ENCODE results near the gene SDF4.

The SDF4 gene

DNA sequence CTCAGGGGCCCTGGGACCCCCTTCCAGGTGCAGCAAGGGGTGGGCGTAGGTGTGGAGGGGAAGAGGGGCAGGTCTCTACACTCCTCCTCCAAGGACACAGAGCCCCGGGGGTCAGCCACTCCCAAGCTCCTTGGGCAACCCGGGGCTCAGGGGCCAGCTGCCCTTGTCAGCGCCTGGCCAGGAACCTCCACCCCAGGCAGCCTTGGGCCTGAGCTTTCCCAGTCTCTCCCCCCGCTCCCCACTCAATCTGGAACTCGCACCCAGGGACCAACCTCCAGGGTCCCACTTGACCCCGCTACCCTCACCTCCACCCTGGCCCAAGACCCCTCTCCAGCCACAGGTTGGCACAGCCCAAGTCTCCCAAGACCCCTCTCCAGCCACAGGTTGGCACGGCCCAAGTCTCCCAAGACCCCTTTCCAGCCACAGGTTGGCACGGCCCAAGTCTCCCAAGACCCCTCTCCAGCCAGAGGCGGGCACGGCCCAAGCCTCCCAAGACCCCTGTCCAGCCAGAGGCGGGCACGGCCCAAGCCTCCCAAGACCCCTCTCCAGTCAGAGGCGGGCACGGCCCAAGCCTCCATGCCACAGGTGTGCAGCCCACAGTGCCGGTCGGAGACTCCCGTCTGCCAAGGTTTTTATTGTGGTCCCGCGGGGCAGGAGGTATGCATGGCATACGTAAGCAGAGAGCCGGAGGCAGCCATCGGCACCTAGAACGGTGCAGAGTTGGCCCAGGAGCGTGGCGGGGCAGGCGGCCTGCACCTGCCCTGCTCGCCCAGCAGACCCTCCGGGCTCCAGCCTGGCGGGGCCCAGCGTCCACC lies 20.9 kb downstream of the SDF4 start:
- DNase-seq, result no peak

DNA sequence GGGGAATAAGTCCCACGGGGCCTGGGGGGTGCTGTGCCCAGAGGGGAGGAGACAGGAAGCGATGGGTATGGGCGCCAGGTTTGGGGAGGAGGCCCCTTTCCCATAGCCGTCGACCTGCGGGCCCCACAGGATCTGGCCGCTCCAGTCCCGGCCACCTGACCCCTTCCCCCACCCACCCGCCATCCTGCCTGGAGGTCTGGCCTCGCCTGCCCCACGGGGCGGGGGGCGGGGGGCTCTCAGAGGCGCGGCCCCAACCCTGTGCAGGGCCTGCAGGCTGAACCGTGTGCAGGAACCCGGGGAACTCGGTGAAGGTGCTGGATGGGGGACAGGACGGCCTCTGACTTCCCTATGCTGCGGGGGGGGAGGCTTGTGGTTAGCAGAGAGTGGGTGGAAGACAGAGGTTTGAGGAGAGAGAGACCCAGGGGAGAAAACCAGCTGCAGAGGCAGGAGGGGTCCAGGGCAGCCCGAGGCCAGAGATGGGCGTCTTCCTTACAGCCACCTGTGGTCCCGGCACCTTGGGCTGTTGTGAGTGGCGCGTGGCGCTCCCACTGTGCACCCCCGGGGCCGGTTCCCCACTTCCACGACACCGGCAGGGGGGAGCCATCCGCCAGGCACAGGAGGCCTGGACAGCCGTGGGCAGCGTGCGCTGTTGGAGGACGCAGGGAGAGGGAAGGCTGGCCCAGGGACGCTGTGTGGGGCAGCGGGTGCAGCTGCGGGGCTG lies 22.9 kb downstream of the SDF4 start:
- DNase-seq, result no peak

DNA sequence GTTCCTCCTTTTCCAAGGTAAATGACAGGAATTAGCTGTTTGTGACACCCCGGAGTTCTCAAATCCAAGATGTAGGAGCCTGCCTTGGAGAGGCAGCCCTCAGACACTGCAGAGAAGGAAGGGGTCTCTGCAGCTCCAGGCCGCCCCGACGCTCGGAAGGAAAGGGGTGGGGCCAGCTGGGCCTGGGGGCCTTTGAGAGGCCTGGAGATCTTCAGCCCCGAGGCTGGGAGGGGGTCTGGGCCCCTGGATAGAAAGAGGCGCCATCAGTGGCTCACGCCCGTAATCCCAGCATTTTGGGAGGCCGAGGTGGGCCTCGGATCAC lies 24.3 kb downstream of the SDF4 start:
- DNase-seq, result no peak

DNA sequence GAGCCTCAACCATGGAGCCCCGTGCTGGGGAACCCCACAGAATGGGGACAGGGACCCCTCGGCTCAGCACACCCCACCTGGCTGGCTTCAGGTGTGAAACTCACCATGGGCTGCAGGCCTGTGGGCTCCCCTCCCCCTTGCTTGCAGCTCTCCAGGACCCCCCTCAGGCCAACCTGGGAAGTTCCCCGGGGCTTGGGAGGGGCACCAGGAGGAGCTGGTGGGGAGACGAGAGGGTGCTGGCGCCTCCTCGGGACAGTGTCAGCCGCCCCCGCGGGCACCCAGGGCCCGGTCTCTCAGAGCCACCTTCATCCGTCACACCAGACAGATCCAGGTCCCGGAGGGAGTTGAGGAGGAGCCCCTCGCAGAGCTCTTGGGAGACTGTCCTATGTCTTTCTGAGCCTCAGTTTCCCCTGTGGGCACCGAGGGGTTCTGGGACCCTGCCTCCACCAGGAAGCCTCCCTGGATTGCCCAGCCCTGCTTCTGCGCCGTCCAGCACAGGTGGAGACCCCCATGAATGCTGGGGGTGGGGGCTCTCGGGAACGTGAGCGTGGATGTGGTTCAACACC lies 24.8 kb downstream of the SDF4 start:
- no peak for DNase-seq

DNA sequence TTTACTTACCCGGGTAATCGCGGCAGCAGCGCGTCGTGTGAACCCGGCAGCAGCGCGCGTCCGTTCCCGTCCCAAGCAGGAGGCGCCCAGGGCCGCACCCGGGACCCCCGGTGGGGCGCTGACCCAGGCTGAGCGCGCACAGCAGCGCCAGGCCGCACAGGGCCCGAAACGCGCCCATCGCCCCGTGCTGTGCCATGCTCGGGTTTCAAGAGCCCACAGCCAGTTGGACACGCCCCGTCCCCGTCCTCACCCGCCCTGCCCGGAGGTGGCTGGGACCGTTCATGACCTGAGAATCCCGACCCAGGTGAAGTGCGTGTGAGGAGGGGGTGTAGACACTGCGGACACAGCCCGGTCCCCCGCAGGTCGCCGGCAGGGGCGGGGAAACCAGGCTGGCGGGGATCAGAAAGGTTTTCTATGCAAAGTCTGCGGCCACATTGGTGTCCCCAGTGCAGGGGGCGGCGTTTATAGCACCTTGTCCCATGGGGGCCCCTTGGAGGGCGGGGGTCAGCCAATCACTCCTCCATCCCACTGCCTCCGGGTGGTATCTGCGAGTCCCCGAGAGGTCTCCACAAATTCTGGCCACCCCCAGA lies 25.3 kb downstream of the SDF4 start, which contains the start of gene TNFRSF18:
Gene TNFRSF18 (minus strand): TSS at position 217 of the 590 bp plus-strand sequence. CDS start 21 bp downstream, at position 196.
- no peak for DNase-seq

DNA sequence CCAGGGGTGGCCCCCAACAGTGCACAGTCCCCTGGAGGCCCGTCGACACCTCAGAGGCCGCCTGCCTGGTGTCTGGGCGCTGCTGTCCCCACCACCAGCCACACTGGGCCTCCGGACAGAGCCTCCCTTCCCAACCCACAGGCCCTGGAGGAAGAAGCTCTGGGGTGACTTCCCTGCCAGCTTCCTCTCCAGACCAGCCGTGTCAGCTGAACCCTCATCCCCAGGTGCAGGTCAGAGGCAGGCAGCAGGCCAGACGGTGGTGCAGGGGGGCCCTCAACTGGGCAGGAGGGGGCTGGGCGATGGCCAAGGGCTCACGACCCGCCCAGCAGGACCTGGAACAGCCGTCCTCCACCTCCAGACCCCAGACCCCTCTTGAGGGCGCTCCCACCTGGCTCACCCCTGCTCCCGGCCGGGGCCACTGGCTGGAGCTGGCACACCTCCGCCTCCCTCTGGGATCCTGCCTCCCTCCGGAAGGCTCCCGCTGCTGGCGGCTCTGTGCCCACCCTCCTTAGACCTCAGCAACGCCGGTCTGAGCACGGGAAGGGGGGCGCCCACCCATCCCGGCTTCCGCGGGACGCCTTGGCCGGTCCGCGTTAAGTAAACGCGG lies 25.9 kb downstream of the SDF4 start:
- DNase-seq, result no peak

DNA sequence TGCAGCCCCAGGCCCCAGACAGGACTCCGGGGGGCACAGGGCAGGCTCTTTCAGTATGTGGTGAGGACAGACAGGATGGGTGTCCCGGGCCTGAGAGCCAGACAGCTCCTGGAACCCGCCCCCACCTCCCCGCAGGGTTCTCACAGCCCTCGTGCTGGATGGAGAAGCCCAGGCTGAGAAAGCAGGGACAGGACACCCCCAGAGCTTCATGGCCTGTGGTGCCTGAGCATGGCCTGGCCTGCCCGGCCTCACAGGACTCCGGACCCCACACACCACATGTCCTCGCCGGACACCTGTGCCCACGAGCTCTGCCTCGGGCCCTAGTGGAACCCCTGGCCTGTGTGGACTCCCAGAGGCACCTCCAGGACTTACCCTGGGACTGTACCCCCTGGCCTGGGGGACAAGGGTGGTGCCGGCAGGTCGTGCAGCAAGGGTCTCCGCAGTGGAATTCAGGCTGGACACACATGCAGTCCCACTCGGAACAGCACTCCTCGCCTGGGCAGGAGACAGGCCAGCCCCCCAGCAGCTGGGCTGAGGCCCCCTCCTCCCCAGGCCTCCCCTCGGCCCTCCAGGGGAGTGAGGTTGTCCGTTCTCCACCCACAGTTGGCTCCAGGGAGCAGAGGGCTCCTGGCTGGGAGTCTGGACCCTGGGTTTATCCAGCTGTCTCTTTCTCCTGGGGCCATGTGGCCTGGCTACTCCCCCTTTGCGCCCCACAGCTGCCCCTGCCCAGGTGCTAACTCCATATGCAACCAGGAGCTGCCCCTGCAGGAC lies 26.6 kb downstream of the SDF4 start:
- no peak for DNase-seq

DNA sequence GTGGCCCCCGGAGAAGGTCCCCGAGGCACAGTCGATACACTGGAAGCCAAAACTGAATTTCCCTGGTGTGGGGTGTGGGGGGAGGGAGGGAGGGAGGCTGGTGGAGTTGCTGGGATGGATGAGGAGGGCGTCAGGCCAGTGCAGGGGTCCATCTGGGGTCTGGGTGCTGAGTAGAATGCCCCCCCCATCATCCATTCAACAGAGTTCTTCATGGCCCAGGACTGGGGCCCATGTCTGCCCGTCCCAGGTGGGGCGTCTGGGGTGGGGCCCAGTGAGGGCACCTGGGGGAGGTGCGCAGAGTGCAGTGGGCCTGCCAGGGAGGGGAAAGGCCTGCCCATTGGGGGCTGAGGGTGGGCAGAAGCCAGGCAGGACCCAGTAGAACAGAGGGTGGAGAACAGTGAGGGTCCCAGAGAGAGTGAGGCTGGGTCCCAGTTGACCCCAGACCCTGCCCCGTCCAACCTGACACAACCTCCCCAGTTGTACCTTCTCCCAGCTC lies 27.3 kb downstream of the SDF4 start:
- DNase-seq, result no peak

DNA sequence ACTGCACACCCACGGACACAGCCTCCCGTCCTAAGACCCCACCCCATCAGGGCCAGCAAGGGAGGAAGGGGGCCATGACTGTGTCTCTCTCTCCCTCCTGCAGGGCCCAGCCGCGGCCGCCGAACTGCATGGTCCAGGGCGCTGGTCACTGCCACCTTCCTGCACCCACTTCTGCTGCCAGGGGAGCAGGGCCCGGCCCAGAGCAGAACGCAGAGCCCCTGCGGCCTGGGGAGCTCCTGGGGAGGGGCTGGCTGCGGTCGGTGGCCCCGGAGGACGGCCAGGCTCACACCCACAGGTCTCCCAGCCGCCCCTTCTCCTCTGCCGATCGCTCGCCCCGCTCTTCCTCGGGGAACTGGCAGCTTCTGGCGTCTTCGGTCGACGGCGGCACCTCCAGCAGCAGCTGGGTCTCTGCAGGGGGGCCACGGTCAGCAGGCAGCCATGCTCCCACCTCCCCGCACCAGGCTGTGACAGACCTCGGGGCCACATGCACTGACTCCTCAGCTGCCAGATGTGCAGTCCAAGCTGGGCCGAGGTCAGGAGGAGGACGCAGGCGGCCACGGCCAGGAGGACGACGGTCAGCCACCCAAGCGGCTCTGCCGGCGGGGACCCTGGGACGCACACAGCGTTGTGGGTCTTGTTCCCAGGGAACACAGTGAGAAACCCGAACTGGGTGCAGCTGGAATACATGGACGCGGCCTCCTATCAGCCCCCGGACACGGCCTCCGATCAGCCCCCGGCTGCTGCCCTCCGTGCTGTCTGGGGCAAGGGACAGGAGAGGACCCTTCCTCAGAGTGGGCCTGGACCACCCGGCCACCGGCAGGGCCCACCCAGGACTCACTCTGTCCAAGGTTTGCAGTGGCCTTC lies 28.0 kb downstream of the SDF4 start:
- no peak for DNase-seq

DNA sequence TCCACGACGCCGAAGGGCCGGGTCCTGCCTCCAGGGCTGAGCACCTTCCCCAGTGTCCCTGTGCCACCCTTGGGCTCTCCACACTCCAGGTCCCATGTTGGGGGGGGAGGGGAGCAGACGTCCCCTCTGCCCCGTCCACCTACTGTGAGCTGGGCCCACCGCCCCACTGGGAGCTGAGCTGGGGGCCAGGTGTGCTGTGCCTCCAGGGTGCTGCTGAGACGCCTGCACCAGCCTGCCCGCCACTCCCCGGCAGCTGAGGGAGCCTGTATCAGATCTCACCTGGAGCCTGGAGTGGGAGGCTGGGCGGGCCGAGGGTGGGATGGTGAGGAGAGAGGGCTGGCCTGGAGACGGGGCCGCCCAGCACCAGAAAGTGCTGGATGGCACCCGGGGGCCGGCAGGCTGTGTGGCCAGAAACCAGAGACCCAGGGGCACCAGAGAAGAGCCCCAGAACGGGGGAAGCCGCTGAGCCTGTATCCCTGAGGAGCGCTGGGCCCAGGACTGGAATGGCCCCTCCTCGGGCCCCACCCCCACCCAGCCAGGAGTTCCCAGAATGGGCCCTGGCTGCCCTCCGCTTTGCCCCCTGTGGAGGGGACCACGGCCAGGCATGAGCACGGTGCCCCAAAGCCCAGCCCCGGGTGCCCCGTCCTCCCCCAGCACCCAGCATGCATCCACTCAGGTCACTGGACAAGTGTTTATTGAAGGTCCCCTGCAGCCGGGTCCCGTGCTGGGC lies 28.8 kb downstream of the SDF4 start:
- no peak for DNase-seq

DNA sequence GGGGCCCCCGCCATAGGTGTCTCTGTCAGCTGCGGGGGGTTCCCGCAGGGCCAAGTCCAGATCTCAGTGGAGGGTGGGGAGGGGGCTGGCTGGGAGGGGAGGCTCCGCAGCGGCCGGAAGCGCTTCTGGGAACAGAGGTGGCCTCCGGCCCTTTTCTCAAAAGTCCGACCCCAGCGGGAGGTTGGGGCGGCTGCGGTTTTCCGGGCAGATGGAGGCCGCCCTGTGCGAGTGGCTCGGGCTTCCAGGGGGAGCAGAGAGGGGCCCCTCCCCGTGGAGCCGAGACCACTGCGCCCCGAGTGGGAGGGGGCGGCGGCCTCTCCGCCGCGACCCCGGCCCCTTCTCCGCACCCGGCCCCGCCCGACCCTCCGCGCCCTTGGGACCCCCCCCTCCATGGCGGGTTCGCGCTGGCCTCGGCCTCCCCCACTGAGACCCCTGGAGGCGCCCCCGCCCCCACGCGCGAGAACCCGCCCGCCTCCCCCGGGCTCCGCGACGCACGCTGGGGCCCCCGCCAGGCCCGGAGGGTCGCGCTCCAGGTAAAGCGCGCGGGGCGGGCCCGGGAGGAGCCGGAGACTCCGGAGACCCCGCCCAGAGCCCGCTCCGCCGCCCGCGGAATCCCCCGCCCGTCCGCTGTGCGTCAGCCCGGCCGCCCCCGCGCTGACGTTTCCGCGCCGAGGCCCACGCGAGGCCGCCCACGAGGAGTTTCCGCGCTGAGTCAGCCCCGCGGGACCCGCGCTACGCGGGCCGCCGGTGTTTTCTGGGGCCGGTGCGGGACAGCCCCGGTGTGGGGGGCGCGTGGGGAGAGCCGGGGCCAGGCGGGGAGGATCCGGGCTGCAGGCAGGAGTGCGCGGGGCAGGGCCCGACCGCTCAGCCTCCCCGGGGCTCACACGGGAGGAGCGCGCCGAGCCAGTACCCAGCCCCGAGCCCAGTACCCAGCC lies 30.7 kb downstream of the SDF4 start:
- peak; percentile 85 for DNase-seq

DNA sequence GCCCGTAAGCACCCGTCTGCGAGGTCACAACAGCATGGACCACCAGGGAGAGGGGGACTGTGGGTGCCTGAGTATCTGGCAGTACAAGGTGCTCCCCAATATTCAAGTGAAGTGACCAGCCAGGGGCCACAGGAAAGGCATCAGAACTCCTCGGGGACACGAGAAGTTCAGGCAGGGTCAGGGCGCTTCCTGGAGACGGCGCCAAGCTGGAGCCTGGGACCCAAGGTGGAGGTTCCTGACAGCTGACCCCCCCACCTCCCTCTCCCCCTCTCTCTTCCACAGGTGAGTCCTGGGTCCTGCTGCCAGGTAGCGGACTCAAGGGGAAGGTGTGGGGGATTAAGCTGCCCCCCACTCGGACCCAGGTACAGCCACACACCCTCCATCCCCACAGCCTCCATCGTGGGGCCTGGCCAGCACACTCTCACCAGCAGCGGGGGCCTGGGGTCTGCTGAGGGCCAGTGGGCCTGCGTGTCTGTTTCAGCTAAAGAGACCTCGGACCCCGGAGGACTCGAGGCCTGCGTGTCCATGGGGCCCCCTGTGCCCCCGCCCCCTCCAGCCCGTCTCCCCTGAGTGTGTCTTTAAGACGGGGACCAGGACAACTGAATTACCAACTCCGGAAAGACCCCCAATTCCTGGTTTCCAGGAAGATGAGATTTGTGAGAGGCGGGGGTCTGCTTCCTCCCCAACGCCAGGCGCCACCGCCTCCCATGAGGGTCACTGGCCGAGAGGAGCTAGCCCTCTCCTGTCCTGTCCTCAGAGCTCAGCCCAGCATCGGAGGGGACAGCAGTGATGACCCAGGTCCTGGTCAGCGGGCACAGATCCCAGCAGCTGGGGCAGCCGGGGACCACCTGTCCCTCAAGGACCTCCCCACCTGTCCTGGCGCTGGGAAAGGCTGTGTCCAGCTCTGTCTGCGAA lies 31.6 kb downstream of the SDF4 start:
- no peak for DNase-seq

DNA sequence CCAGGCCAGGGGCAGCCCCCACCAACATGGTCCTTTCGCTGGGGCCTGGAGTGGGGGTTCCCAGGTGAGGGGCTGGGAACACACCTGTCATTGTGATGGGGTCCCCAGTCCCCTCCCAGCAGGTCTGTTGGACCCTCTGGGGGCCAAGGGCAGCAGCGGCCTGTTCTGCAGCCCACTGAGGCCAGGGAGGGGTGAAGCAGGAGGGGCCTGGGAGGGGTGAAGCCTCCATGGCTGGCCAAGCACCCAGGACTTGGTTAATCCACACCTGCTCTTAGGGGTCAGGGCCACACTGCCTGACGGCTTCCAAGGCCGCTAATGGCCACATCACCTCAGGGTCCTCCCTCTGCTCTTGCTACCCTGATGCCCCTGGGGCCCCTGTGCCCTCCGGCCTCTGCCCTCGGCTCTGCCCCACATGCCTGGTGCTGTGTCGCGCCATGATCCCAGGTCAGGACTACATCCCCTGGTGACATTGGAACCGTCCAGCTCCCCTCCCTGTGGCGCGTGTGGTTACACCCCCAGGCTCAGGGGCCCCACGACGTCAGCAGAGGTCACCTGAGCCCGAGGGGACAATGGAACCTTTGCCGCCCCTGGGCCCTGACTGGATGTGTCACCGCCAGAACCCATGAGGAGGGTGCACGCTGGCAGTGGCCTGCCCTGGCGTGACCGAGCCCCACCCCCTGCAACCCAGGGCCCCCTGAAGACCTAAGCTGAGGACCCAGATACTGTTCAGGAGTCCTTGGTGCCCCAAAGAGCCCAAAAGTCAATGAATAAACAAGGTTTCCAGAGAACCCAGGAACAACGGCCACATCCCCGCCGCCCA lies 32.5 kb downstream of the SDF4 start:
- DNase-seq, result no peak

DNA sequence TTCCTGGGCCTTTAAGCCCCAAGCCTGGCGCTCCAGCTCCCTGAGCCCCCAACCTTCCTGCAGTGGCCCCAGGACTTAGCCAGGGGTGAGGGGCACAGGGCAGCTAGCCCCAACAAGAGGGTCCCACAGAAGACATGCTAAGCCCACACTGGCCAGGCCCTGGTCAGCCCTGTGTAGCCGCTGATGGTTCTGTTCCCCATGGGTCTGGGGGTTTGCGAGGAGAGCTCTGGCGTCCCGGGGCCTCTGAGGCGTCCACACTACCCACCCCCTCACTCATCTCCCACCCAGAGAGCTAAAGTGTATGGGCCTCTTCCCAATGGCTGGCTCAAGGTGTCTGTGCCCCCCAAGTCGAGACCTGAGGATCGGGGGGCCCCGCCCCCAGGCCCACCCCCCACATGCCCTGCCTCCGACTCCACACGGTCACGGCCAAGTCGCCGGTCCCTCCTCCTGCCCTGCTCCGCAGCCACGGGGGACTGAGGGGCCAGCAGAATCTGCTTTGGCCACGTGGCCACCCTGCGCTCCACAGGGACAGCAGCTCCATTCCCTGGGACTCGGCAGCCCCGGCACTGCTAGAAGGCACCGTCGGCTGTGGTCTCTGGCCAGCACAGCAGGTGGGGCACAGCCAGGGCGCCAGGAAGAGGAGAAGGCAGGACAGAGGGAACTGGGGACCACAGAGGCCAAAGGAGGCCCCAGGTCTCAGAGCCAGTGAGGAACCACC lies 33.2 kb downstream of the SDF4 start:
- no peak for DNase-seq

DNA sequence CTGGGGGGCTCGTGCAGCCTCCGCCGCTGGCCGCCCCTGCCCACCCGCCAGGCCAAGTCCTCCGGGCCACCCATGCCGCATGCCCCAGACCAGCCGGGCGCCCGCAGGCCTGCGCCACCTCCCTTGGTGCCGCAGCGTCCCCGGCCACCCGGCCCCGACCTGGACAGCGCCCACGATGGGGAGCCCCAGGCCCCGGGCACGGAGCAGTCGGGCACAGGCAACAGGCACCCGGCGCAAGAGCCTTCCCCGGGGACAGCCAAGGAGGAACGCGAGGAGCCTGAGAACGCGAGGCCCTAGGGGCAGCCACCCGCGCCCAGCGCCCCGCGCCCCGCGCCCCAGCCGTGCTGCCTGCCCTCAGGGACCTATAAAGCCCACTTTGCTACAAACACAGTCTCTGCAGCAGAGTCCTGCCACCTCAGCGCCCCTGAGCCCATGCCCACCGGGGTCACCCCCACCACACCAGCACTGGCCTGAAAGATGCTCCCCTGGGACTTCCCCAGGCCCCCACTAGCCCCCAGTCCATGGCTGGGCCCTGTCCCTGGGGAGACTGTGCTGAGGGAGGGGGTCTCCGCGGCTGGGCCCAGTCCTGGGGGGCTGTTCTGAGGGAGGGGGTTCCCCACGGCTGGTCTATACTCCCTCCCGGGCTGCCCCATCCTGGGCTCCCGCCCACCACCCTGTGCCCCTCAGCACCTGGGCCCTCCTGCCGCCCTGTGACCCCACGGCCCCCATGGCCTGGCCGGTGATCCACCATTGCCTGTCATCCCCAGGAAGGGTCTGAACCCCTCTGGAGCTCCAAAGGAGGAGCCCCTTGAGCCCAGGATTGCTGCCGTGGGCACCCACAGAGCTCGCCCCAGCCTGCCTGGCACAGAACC lies 34.0 kb downstream of the SDF4 start:
- DNase-seq, result no peak

DNA sequence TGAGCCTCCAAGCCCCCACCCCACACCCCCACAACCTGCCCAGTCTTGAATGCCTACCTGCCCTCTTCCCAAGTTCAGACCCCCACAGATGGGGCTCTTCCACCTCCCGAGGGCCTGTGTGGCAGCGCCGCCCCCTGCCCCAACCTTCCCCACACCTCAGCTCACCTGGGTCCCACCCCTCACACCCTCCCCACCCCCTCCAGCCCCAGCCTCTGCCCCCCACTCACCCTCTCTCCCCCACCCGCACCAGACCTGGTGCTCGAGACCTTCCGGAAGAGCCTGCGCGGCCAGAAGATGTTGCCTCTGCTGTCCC lies 34.7 kb downstream of the SDF4 start:
- no peak for DNase-seq
